GM12874 (cell line): ENCODE data around the gene MAP2K6.

ENCODE experiments used
- TF ChIP-seq, protein P1 (sequence below): IDR thresholded peaks from 2 replicates; pipeline ENCODE4 v1.5.1; 2011; ENCODE audit warnings: low read depth, mild to moderate bottlenecking, control low read depth, low read length, moderate library complexity; ENCODE audit not compliant: insufficient read depth

The MAP2K6 gene

DNA sequence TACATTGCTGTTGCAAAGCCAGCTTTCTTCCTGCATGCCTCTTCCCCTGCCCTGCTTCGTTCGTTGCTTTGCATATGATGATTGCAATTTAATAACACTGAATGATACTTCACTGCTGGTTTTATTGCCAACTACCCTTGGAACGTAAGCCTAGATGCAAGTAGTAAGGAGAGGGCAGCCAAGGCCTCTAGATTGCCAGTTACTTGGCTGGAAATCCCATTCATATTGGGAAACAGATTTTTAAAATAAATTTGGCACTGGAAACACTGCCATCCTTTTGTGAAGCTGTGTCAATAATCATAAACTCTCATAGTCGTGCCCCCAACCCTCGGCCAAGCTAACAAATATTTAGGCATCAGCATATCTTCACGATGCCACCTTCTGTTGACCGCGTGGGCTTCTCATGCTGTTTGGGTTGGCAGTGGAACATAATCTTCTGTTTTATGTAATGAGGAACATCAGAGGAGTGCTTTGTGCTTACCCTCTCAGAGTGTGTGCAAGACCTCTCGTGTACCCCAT is 86.5 kb downstream of the MAP2K6 start:
- TF ChIP-seq, protein P1, sequence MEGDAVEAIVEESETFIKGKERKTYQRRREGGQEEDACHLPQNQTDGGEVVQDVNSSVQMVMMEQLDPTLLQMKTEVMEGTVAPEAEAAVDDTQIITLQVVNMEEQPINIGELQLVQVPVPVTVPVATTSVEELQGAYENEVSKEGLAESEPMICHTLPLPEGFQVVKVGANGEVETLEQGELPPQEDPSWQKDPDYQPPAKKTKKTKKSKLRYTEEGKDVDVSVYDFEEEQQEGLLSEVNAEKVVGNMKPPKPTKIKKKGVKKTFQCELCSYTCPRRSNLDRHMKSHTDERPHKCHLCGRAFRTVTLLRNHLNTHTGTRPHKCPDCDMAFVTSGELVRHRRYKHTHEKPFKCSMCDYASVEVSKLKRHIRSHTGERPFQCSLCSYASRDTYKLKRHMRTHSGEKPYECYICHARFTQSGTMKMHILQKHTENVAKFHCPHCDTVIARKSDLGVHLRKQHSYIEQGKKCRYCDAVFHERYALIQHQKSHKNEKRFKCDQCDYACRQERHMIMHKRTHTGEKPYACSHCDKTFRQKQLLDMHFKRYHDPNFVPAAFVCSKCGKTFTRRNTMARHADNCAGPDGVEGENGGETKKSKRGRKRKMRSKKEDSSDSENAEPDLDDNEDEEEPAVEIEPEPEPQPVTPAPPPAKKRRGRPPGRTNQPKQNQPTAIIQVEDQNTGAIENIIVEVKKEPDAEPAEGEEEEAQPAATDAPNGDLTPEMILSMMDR, result no peak

DNA sequence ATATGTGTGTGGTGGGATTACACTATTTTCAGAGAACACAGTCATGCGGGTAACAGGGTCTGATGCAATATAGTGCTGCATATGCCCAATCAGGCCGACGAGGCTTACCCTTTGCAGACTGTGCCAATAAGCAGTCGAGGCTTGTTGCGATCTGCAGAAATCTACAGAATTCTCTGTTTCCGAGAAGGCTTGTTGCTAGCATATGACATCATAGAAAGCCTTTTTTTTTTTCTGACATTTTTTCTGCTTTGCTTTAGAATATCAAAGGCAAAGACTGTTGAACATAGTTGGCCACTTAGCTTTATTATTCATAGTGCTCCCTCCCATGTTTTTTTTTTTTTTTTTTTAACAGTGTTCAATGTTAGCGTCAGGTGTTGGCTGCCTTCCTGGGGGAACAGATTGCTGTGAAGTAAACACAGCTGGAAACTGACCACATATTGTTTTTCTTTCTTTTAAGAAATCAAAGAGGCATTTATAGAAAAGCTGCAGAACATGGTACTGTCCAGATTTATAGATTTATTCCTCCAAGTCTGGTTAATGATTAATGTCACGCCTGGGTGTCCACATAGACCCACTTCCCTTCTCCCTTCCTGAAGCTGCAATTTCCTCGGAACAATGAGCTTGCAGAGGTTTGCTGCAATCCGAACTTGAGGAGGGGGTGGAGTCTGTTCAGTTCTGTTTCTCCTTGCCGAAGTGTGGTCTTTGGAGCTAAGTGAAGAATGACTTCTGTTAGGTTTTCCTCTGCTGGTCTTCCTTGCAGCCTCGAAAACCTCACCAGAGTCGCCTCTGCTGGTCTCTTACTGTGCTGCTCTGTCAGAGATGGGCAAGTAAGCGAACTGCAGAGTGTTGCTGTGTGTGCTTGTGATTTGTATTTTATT is 87.3 kb downstream of the MAP2K6 start:
- TF ChIP-seq, protein P1, result no peak

DNA sequence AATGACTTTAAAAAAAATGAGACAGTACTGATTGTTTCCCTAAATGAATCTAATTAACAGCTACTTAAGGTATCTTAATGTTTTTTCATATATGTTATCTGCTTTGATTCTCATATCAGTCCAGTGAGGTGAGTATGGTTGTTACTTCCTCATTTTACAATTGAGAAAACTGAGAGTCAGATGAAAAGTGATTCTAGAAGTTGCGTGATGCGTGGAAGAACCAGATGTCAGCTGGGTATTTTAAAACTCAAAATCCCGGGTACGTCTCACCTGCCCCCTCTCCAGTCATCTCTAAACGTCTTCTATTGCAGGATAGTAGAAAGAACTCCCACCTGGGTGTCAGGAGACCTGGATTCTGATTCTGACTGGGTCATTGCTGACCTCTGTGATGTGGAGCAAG is 89.2 kb downstream of the MAP2K6 start:
- TF ChIP-seq, protein P1, result no peak

DNA sequence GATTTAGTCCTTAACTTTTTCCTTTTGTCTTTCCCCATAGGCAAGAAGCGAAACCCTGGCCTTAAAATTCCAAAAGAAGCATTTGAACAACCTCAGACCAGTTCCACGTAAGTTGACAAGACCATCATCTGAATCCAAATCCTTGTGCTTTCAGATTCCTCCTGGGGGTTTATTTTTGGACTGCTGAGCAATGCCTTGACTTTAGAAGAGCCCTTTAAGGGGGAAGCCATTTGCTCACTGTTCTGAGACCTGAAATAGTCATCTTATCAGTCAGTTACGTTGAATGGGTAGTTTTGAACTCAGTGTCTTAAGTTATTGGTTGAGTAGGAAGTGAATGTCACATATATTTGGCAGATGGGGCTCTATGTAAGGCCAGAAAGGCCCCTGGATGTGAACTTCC is 91.2 kb downstream of the MAP2K6 start:
- TF ChIP-seq, protein P1, result no peak

DNA sequence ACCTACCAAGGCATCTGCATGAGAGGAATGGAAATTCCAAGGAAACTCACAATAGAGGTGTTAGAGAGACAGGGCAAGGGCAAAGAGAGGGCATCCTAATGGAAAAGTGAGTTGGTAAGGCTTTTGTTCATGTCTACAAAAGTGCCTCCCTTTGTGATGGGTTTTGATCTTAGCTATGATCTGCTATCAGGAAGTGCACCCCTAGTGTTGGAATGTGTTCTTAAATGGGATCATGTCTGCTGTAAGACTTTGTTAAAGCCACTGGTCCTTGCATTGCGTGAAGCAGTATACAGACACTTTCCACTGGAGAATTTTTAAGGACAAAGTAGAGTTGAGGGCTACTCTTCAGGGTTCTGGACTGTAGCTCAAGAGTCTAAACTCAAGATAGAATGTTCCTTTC is 92.0 kb downstream of the MAP2K6 start:
- TF ChIP-seq, protein P1, result peak; percentile 31; the same call in 1 of the 2 replicates

DNA sequence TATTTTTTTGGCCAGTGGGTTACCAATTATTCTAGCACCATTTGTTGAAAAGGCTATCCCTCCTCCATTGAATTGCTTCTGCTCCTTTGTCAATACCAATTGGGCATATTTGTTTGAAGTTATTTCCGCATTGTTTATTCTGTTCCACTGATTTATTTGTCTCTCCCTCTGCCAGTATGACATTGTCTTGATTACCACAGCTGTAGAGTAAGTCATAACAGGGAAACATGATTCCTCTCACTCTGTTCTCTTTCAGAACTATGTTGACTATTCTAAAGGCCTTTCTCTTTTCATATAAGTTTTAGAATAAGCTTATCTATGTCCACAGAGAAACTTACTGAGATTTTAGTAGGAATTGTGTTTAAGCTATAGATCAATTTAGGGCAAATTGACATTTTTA is 94.3 kb downstream of the MAP2K6 start:
- TF ChIP-seq, protein P1, result no peak

DNA sequence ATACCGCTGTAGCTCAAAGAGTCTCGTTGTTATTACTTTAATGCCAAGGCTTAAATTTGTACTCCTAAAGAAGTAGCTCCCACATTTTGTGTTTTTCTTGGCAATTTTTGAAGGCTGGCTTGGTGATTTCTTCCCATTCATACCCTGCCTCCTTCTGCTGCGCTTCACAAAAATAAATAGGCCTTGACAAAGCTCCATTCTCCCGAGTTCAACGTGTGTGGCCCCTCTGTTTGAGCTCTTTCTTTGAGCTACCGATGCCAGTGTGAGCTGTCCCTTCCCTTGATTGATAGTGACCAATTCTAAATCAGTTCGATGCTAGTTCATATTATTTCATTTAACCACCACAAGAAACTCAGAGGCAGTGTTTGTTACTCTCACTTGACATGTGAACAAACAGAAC is 96.8 kb downstream of the MAP2K6 start:
- TF ChIP-seq, protein P1, result no peak
